Adrenal gland (tissue), 12 donors: ENCODE data around the gene RPN1. TPM values are rescaled to one million over a fixed set of nuclear protein-coding genes. Genes with fewer than 3 reads are reported as not detected.

Source experiments
- DNase-seq, 7 donors: peaks; one replicate each; pipeline ENCODE4 v3.0.0-alpha.2; 2019 to 2020
- H3K27ac ChIP-seq, 5 donors: fragments of 200-600 bp; sonication (generic) in 4 of 5; 1 replicate in 3 of 5; 2 replicates in 2 of 5; pipeline versions ENCODE4 v1.5.1 to v1.8.0; 2016 to 2020; ENCODE audit warnings: mild to moderate bottlenecking in 1 of 5
- H3K27me3 ChIP-seq: fragments of 200-600 bp; 2 replicates; pipeline ENCODE4 v1.8.0; 2021
- H3K36me3 ChIP-seq, 2 donors: fragments of 200-600 bp; replicated peaks in 1 of 2; 1 replicate in 1 of 2; 2 replicates in 1 of 2; pipeline versions ENCODE4 v1.5.1 to v1.8.0; 2018 to 2022
- H3K4me1 ChIP-seq, 2 donors: fragments of 200-600 bp; replicated peaks in 1 of 2; 1 replicate in 1 of 2; 2 replicates in 1 of 2; pipeline versions ENCODE4 v1.5.1 to v1.8.0; 2018 to 2021
- H3K4me3 ChIP-seq, 4 donors: fragments of 200-600 bp; sonication (generic) in 3 of 4; one replicate each; pipeline ENCODE4 v1.5.1; 2016 to 2018
- H3K9me3 ChIP-seq, 3 donors: fragments of 200-600 bp; sonication (generic) in 1 of 3; replicated peaks in 1 of 3; 1 replicate in 2 of 3; 2 replicates in 1 of 3; pipeline versions ENCODE4 v1.5.1 to v1.8.0; 2016 to 2021
- CTCF ChIP-seq, 6 experiments: fragments of 450-650 bp in 4 of 6; fragments of 200-600 bp in 2 of 6; sonication (generic) in 1 of 6; IDR thresholded peaks; 1 replicate in 5 of 6; 2 replicates in 1 of 6; pipeline versions ENCODE4 v1.5.1 to v1.8.0; 2016 to 2021; ENCODE audit warnings: antibody characterized with exemption in 6 of 6, mild to moderate bottlenecking in 2 of 6, moderate library complexity in 1 of 6
- POLR2A ChIP-seq, 2 donors: fragments of 450-650 bp; IDR thresholded peaks; one replicate each; pipeline ENCODE4 v1.6.1; 2017; ENCODE audit warnings: antibody characterized with exemption in 2 of 2, mild to moderate bottlenecking in 2 of 2, moderate library complexity in 1 of 2
- WGBS, 4 donors: extraction: QIAGEN DNeasy Blood & Tissue Kit in 2 of 4; methylation state at CpG; one replicate each; pipeline versions ENCODE4 v1.1.5 to v1.1.7; 2013 to 2017; 5-methylcytosine and 5-hydroxymethylcytosine counted together
- intact Hi-C, 2 donors: fragments of 100-400 bp; cut with DNase I; formaldehyde crosslinking; loops; one replicate each; pipeline versions ENCODE4 v1.14.1 to v1.15.0; 2022 to 2023
- polyA plus RNA-seq, 3 donors: library from polyadenylated mRNA; stranded (reverse); fragments of 200-250 nt in 2 of 3; fragments of 350-450 nt in 1 of 3; fragmentation: Illumina TruSeq in 1 of 3; extraction: RNeasy Lipid Tissue Mini Kit (QIAGEN cat#74804) in 1 of 3; gene quantifications; one replicate each; pipeline ENCODE4 v1.2.3, GENCODE V29; 2013 to 2014
- total RNA-seq, 9 donors: library from RNA; depleted of rRNA in 4 of 9; stranded (reverse); fragments of >200 nt in 4 of 9; fragments of 120-200 nt in 1 of 9; fragmentation: NEBNext Ultra II Directional in 1 of 9; extraction: Animal tissue kit (Norgen Biotek cat#: 25700) in 1 of 9; gene quantifications; one replicate each; pipeline versions ENCODE4 v1.1.0 to v1.2.4, GENCODE V29; 2013 to 2023
- donor health status: healthy with polysubstance abuse.
- donor health status: Bipolar disorder and iron deficiency.
- donor health status: DM: yes; HTN: yes; CAD: no.
- donor health status: DM: no; HTN: no; CAD: no.
- donor health status: DM: no; HTN: no; CAD: no.
- donor health status: DM: yes; HTN: yes; CAD: no.

Gene RPN1
- total and polyA plus RNA-seq, 12 donors, result 35.9 to 299 (median 227) TPM

GRCh38 chr3:128648940-128649663 is 1.5 kb downstream of the RPN1 start:
- H3K36me3 ChIP-seq, result peaks cover 0 to 8% of the 10 kb centered on the region in 2 donors
- 23 to 27% (median 25%) methylated on average over 8 of the region's 8 CpGs for WGBS, 4 donors
- H3K27me3 ChIP-seq, result no peaks in the 10 kb centered on the region
- TF ChIP-seq CTCF (IDR thresholded peaks at IDR 0.05) (no peak), POLR2A (IDR thresholded peaks at IDR 0.05) (no peak)
- peaks cover 6 to 29% of the 10 kb centered on the region in 2 donors for H3K4me1 ChIP-seq
- peak overlapping the region in 2 of 4 donors; percentile 84 to 94 for H3K4me3 ChIP-seq
- H3K9me3 ChIP-seq, result no peaks in the 10 kb centered on the region
- intact Hi-C loops, result no loop called here
- peak overlapping the region in 4 of 5 donors; percentile 95 to 100 (median 98) for H3K27ac ChIP-seq
- no peak for DNase-seq

GRCh38 chr3:128648402-128648801 is 2.2 kb downstream of the RPN1 start:
- H3K9me3 ChIP-seq, result no peaks in the 10 kb centered on the region
- WGBS, 4 donors, result 71 to 87% (median 73%) methylated on average over 4 of the region's 4 CpGs
- DNase-seq, result no peak
- no peak overlapping the region for H3K27ac ChIP-seq
- no peak overlapping the region for H3K4me3 ChIP-seq
- TF ChIP-seq POLR2A (IDR thresholded peaks at IDR 0.05), result no peak
- TF ChIP-seq CTCF (IDR thresholded peaks at IDR 0.05), result no peak
- intact Hi-C loops, result no loop called here
- H3K36me3 ChIP-seq, result peaks cover 0 to 15% of the 10 kb centered on the region in 2 donors
- peaks cover 6 to 29% of the 10 kb centered on the region in 2 donors for H3K4me1 ChIP-seq
- no peaks in the 10 kb centered on the region for H3K27me3 ChIP-seq

- Histone ChIP-seq H3K27me3 (no peaks in the 10 kb centered on the region), H3K4me1 (peaks cover 6 to 29% of the 10 kb centered on the region in 2 donors), H3K9me3 (no peaks in the 10 kb centered on the region), H3K4me3 (no peak overlapping the region), H3K36me3 (peaks cover 0 to 26% of the 10 kb centered on the region in 2 donors), H3K27ac (no peak overlapping the region)
- TF ChIP-seq CTCF (IDR thresholded peaks at IDR 0.05) (no peak), POLR2A (IDR thresholded peaks at IDR 0.05) (no peak)
- WGBS, 4 donors, result 87 to 90% (median 89%) methylated on average over 3 of the region's 3 CpGs
- DNase-seq, result no peak
- intact Hi-C loops, result no loop called here
Measured at GRCh38 chr3:128647307-128647706, 3.3 kb downstream of the RPN1 start.

- WGBS, 4 donors, result 92 to 95% (median 94%) methylated on average over 5 of the region's 5 CpGs
Measured at GRCh38 chr3:128634075-128634611, 16.5 kb downstream of the RPN1 start.

More at GRCh38 chr3:128634075-128634611, 16.5 kb downstream of the RPN1 start:
- Histone ChIP-seq H3K9me3 (no peaks in the 10 kb centered on the region), H3K27ac (no peak overlapping the region), H3K4me3 (no peak overlapping the region), H3K36me3 (peaks cover 0 to 63% of the 10 kb centered on the region in 2 donors), H3K27me3 (no peaks in the 10 kb centered on the region), H3K4me1 (peaks cover 0 to 15% of the 10 kb centered on the region in 2 donors)
- no peak for TF ChIP-seq CTCF (IDR thresholded peaks at IDR 0.05)
- no peak for TF ChIP-seq POLR2A (IDR thresholded peaks at IDR 0.05)
- intact Hi-C loops, result no loop called here
- no peak for DNase-seq
